Hematopoietic multipotent progenitor cell treated with erythropoietin and hydrocortisone succinate and interleukin-3 and kit ligand, for 8 days (in vitro differentiated cells): ENCODE data around the gene SUGCT.
"Not testable (repeated sequence)": the region's sequence is repeated elsewhere in the genome, so short reads cannot be mapped to it uniquely, and the experiment has no call there.

Experiments
- DNase-seq: peaks from one replicate; pipeline ENCODE4 v3.0.0-alpha.2; 2015

SUGCT gene

GRCh38 chr7:40586197-40586596, 451.4 kb downstream of the SUGCT start:
- DNase-seq = no peak

- no peak for DNase-seq
Measured at GRCh38 chr7:40587419-40587818, 452.6 kb downstream of the SUGCT start.

DNA sequence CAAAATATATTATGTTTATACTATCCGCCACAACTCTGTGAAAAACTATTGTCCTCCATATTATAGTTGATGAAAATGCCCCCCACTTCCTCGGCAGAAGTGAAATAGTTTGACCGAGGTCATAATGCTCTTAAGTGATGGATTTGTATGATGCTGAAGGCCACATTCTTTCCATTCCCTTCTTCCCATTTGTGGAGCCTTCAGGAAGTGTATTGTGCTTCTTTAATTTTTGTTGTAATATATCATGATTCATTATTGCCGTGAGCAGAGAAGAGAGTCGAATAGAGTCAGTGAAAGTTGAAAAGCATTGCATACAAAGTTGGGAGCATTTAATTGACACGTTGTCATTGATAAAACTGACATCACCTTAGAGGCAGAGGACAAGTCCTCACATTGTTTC, 460.3 kb downstream of the SUGCT start:
- DNase-seq = no peak

GRCh38 chr7:40595832-40596231, 461.0 kb downstream of the SUGCT start:
- DNase-seq = no peak

- DNase-seq = no peak
Measured at GRCh38 chr7:40597517-40597916, 462.7 kb downstream of the SUGCT start.

GRCh38 chr7:40598915-40599314, 464.1 kb downstream of the SUGCT start:
- DNase-seq = no peak

DNA sequence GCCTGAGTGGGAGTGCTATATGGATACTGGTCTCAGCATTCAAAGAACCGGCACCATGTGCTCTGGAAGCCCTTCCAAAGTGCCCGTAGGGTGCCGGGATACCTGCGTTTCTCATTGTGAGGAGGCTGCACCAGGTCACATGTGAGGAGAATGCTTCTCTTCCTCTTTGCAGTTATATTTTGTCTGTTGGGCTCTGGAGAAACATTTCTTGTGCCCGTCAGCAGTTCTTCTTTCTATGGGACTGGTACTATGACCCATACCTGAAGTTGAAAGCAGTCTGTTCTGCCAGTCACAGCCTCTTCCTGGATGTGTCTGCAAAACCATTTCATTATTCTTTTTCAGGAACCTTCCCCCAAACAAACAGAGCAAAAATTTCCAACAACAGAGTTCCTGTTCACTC, 465.0 kb downstream of the SUGCT start:
- no peak for DNase-seq

DNA sequence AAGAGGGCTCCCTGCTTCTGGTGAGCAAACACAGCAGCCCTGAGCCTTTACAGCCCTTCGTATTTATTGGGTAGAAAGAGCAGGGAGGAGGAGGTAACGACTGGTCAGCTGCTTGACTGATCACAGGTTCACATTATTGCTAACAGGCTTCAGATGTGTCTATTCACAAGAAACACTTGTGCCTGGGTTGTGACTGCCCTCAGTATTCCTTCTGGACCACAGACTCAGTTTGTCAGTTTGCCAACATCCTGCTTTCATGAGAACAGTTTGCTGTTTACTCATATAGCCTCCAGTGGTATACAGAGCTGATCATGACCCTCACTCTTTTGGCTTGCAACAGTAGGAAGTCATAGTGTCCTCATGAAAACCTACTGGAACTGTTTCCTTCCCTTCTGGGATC, 467.5 kb downstream of the SUGCT start:
- not testable (repeated sequence) for DNase-seq

GRCh38 chr7:40604601-40605438, 470.0 kb downstream of the SUGCT start:
- DNase-seq = peak; percentile 42

DNA sequence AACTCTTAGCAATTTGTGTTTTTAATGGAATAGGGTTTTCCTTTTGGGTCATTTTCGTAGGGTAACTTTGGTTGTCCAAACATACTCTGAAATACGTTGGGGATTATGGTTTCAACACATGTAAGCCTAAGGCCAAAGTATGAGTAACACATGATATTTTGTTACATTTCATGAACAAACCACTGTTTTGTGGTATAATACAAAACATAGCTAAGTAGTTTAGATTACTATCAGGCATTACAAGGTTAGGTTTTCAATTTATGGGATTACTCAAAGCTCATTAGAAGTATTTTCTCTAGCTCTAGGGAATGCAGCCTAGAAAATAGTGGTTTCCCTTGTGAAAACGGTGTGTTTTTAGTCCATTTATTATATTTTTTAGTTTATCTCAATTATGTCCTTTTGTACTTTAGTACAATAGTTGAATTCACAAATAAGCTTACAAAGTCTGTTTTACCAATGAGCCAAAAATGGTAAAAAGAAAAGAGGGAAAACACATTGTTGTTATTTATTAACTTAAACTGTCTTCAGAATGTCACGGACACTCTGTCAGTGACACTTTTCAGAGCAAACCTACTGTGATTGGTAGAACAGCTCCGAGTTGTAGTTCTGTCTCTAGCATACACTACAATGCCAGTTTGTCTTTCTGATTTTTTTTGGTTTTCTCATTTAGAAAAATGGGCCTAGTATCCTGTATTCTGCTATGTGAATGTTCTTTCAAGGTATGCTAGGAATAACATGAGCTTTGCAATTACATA, 473.7 kb downstream of the SUGCT start:
- DNase-seq = no peak

DNA sequence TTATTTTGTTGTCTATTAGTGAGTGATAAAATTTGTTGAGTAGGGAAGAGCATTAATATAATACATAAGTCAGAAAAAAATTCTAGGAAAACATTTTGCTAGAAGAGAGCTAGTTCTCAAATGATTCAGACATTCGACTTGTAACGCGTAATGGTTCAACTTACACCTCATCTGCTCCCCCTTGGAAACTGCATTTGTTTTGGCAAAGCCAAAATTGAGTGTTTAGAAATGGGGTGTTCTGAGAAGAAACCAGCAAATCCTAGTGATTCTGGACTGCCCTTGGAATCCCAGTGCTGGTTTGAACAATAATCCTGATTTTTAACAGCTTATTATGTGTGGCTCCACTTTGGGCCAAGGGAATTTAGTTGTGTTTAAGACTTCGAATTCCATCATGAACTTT, 475.7 kb downstream of the SUGCT start:
- DNase-seq = no peak

DNA sequence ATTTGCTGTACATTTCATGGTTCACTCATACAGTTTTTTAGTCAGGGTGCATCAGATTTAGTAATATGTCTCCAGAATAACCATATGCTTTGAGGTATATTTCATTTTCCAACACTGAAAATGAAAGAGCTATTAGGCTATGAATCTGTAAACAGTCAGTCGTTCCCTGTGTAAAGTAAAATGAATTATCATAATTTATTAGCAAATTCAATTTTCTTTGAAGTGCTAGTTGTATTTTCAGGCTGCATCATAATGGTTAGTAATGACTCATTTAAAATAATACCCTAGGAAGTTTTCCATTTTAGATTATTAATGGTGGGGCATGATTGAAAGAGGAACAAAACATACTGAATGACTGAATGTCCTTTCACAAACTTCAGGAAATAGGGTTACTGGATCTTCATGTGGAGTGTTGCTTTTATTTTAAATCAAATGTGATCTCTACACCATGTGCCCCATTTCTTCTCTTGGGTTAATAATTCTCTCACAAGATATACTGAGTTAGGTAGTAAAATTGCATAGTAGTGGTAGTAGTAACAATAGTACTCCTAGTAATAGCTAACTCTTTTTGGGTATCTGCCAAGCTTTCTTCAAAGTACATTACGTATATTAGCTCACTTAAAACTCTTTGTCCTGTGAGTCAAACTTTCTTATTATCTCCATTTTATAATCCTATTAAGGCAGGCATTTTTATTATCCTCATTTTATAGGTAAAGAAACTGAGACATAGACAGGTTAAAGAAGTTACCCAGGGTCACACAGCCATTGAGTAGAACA, 476.5 kb downstream of the SUGCT start:
- no peak for DNase-seq

- no peak for DNase-seq
Measured at GRCh38 chr7:40612298-40612697, 477.5 kb downstream of the SUGCT start.

DNA sequence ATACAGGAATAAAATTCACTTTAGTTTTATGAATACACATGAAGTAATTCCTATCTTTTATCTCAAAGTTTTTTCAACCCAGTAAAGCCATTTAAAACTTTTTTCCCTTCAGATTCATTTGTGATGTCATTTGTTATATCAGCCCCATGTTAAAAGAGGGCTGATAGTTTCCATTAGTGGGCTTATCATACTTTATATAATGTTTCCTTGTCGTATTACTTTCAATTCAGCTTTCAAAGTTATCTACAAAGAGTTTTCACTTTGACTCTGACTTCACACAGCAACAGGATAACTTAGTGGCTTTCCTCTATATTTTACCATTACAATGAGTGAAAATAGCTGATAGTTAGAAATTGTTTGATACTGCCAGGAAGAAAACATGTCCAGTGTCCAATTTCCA, 484.8 kb downstream of the SUGCT start:
- DNase-seq = no peak

GRCh38 chr7:40621592-40621998, 486.8 kb downstream of the SUGCT start:
- DNase-seq = no peak

- no peak for DNase-seq
Measured at GRCh38 chr7:40622941-40623501, 488.2 kb downstream of the SUGCT start.

DNA sequence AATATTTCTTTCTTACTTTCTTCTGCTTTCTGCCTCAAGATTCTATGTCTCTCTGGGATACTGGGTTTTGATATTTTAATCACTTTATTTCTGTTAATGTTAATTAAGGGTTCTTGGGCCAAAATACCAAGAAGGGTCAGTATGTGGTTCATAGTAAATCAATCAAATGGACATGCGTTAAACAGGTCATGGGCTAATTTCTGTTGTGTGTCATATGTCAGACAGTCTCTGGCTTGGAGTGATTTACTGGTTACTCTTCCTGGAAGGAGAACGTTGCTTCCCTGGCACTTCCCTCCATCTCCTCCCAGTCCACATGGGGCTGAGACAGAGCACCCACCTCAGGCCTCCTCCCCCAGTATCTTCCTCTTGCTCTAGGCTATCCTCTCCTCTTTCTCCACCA, 489.1 kb downstream of the SUGCT start:
- DNase-seq = no peak

DNA sequence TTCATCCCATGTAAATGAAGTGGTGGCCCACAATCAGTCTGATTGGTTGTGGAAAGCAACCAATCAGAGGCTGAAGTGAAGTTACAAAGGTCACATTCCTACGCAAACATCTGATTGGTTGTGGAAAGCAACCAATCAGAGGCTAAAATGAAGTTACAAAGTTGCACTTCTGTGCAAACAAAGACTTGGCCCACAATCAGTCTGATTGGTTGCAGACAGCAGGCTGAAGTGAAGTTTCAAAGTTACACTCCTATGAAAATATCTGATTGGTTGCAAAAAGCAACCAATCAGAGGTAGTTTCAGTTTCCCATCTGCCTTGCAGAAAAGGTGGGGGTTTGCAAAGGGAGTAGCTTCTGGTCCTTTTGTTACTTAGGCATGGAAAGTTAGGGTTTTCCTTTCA, 492.6 kb downstream of the SUGCT start:
- DNase-seq = not testable (repeated sequence)

GRCh38 chr7:40629891-40630290, 495.1 kb downstream of the SUGCT start:
- no peak for DNase-seq

- no peak for DNase-seq
Measured at GRCh38 chr7:40634118-40634517, 499.3 kb downstream of the SUGCT start.

- no peak for DNase-seq
Measured at GRCh38 chr7:40638545-40639320, 503.9 kb downstream of the SUGCT start.

DNA sequence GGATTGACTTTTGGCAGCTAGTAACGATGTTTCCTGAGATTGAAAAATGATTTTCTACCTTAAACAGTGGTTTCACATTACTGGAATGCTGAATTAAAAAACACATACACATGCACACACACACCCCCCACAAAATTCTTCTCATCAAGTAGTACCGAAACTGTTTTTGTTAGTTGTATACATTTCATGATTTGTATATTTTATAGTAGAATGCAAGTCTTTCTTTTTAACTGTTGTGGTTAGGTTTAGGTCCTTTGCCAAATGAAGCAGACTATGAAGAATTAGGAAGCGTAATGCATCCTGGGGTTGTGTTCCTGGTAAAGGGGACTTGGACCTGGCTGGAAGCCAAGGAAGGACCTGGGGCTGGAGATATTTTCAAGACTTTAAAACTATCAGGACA, 505.8 kb downstream of the SUGCT start:
- DNase-seq = no peak
